T-helper 1 cell treated with Interleukin-12 subunit alpha and Interleukin-12 subunit beta and Interleukin-4 antibody, amounts not matched to agents 30 μg/mL and 1 μg/mL, for 36 hours (primary cell): ENCODE results near the gene DOCK4.

Source experiments
- H3K27ac Mint-ChIP-seq: one replicate; pipeline ENCODE4 v1.8.0; 2021; ENCODE audit warnings: mild to moderate bottlenecking, mixed read lengths
- H3K27me3 Mint-ChIP-seq: one replicate; pipeline ENCODE4 v1.8.0; 2021; ENCODE audit warnings: low read depth, mixed read lengths
- H3K36me3 Mint-ChIP-seq: one replicate; pipeline ENCODE4 v1.8.0; 2021; ENCODE audit warnings: low read depth, mixed read lengths
- H3K4me1 Mint-ChIP-seq: one replicate; pipeline ENCODE4 v1.8.0; 2021; ENCODE audit warnings: low read depth, mixed read lengths
- H3K4me3 Mint-ChIP-seq: one replicate; pipeline ENCODE4 v1.8.0; 2021; ENCODE audit warnings: mild to moderate bottlenecking, moderate library complexity, mixed read lengths
- H3K9me3 Mint-ChIP-seq: one replicate; pipeline ENCODE4 v1.8.0; 2021; ENCODE audit warnings: mixed read lengths

DOCK4 gene

GRCh38 chr7:111803015-111803758 is 403.0 kb downstream of the DOCK4 start:
- Mint-ChIP-seq H3K4me3 (no peak overlapping the region), H3K27ac (no peak overlapping the region), H3K9me3 (peaks cover 26% of the 10 kb centered on the region), H3K4me1 (no peaks in the 10 kb centered on the region), H3K27me3 (no peaks in the 10 kb centered on the region), H3K36me3 (no peaks in the 10 kb centered on the region)

GRCh38 chr7:111802194-111802772 is 403.9 kb downstream of the DOCK4 start:
- no peaks in the 10 kb centered on the region for H3K27me3 Mint-ChIP-seq
- no peaks in the 10 kb centered on the region for H3K36me3 Mint-ChIP-seq
- H3K4me1 Mint-ChIP-seq, result no peaks in the 10 kb centered on the region
- H3K9me3 Mint-ChIP-seq, result peaks cover 33% of the 10 kb centered on the region
- no peak overlapping the region for H3K27ac Mint-ChIP-seq
- H3K4me3 Mint-ChIP-seq, result no peak overlapping the region

- Mint-ChIP-seq H3K4me3 (no peak overlapping the region), H3K27me3 (no peaks in the 10 kb centered on the region), H3K27ac (no peak overlapping the region), H3K4me1 (no peaks in the 10 kb centered on the region), H3K9me3 (peaks cover 42% of the 10 kb centered on the region), H3K36me3 (peaks cover under 1% of the 10 kb centered on the region)
These were observed 404.9 kb downstream of the DOCK4 start for GRCh38 chr7:111801277-111801676.

- H3K36me3 Mint-ChIP-seq, result peaks cover 3% of the 10 kb centered on the region
- H3K27ac Mint-ChIP-seq, result no peak overlapping the region
- H3K4me1 Mint-ChIP-seq, result no peaks in the 10 kb centered on the region
- no peak overlapping the region for H3K4me3 Mint-ChIP-seq
- H3K27me3 Mint-ChIP-seq, result no peaks in the 10 kb centered on the region
- peaks cover 65% of the 10 kb centered on the region for H3K9me3 Mint-ChIP-seq
These were observed 409.5 kb downstream of the DOCK4 start for GRCh38 chr7:111796671-111797070.

GRCh38 chr7:111789870-111790269 is 416.3 kb downstream of the DOCK4 start:
- no peak overlapping the region for H3K27ac Mint-ChIP-seq
- peaks cover 13% of the 10 kb centered on the region for H3K9me3 Mint-ChIP-seq
- H3K36me3 Mint-ChIP-seq, result no peaks in the 10 kb centered on the region
- H3K4me3 Mint-ChIP-seq, result no peak overlapping the region
- no peaks in the 10 kb centered on the region for H3K27me3 Mint-ChIP-seq
- H3K4me1 Mint-ChIP-seq, result no peaks in the 10 kb centered on the region

GRCh38 chr7:111789048-111789320 is 417.2 kb downstream of the DOCK4 start:
- Mint-ChIP-seq H3K9me3 (peaks cover 5% of the 10 kb centered on the region), H3K36me3 (no peaks in the 10 kb centered on the region), H3K27ac (no peak overlapping the region), H3K4me1 (no peaks in the 10 kb centered on the region), H3K27me3 (no peaks in the 10 kb centered on the region), H3K4me3 (no peak overlapping the region)

GRCh38 chr7:111788286-111789047 is 417.7 kb downstream of the DOCK4 start:
- no peaks in the 10 kb centered on the region for H3K4me1 Mint-ChIP-seq
- H3K27ac Mint-ChIP-seq, result no peak overlapping the region
- H3K36me3 Mint-ChIP-seq, result no peaks in the 10 kb centered on the region
- no peaks in the 10 kb centered on the region for H3K9me3 Mint-ChIP-seq
- H3K27me3 Mint-ChIP-seq, result no peaks in the 10 kb centered on the region
- H3K4me3 Mint-ChIP-seq, result no peak overlapping the region

GRCh38 chr7:111787741-111788140 is 418.5 kb downstream of the DOCK4 start:
- no peak overlapping the region for H3K4me3 Mint-ChIP-seq
- H3K4me1 Mint-ChIP-seq, result no peaks in the 10 kb centered on the region
- no peak overlapping the region for H3K27ac Mint-ChIP-seq
- no peaks in the 10 kb centered on the region for H3K9me3 Mint-ChIP-seq
- no peaks in the 10 kb centered on the region for H3K27me3 Mint-ChIP-seq
- no peaks in the 10 kb centered on the region for H3K36me3 Mint-ChIP-seq

- no peaks in the 10 kb centered on the region for H3K4me1 Mint-ChIP-seq
- no peak overlapping the region for H3K4me3 Mint-ChIP-seq
- H3K36me3 Mint-ChIP-seq, result no peaks in the 10 kb centered on the region
These were observed 419.1 kb downstream of the DOCK4 start for GRCh38 chr7:111787099-111787498.

GRCh38 chr7:111785076-111785475 is 421.1 kb downstream of the DOCK4 start:
- Mint-ChIP-seq H3K27me3 (no peaks in the 10 kb centered on the region), H3K4me3 (no peak overlapping the region), H3K27ac (no peak overlapping the region), H3K36me3 (no peaks in the 10 kb centered on the region), H3K9me3 (no peaks in the 10 kb centered on the region), H3K4me1 (no peaks in the 10 kb centered on the region)

More at GRCh38 chr7:111787099-111787498, 419.1 kb downstream of the DOCK4 start:
- H3K27me3 Mint-ChIP-seq, result no peaks in the 10 kb centered on the region
- H3K27ac Mint-ChIP-seq, result no peak overlapping the region
- H3K9me3 Mint-ChIP-seq, result no peaks in the 10 kb centered on the region

- H3K4me3 Mint-ChIP-seq, result no peak overlapping the region
- no peaks in the 10 kb centered on the region for H3K27me3 Mint-ChIP-seq
- H3K9me3 Mint-ChIP-seq, result no peaks in the 10 kb centered on the region
- H3K4me1 Mint-ChIP-seq, result no peaks in the 10 kb centered on the region
- H3K36me3 Mint-ChIP-seq, result no peaks in the 10 kb centered on the region
- H3K27ac Mint-ChIP-seq, result no peak overlapping the region
These were observed 421.9 kb downstream of the DOCK4 start for GRCh38 chr7:111784296-111784695.

GRCh38 chr7:111783854-111784253 is 422.3 kb downstream of the DOCK4 start:
- H3K4me1 Mint-ChIP-seq, result no peaks in the 10 kb centered on the region
- no peak overlapping the region for H3K27ac Mint-ChIP-seq
- no peaks in the 10 kb centered on the region for H3K9me3 Mint-ChIP-seq
- H3K36me3 Mint-ChIP-seq, result no peaks in the 10 kb centered on the region
- H3K27me3 Mint-ChIP-seq, result no peaks in the 10 kb centered on the region
- no peak overlapping the region for H3K4me3 Mint-ChIP-seq

- Mint-ChIP-seq H3K27ac (no peak overlapping the region), H3K9me3 (no peaks in the 10 kb centered on the region), H3K27me3 (no peaks in the 10 kb centered on the region)
These were observed 425.7 kb downstream of the DOCK4 start for GRCh38 chr7:111780527-111780926.

GRCh38 chr7:111775206-111775605 is 431.0 kb downstream of the DOCK4 start:
- H3K27ac Mint-ChIP-seq, result no peak overlapping the region
- no peaks in the 10 kb centered on the region for H3K4me1 Mint-ChIP-seq
- no peaks in the 10 kb centered on the region for H3K9me3 Mint-ChIP-seq
- no peak overlapping the region for H3K4me3 Mint-ChIP-seq
- no peaks in the 10 kb centered on the region for H3K36me3 Mint-ChIP-seq
- H3K27me3 Mint-ChIP-seq, result no peaks in the 10 kb centered on the region

More at GRCh38 chr7:111780527-111780926, 425.7 kb downstream of the DOCK4 start:
- H3K4me3 Mint-ChIP-seq, result no peak overlapping the region
- no peaks in the 10 kb centered on the region for H3K36me3 Mint-ChIP-seq
- no peaks in the 10 kb centered on the region for H3K4me1 Mint-ChIP-seq

- Mint-ChIP-seq H3K4me1 (no peaks in the 10 kb centered on the region), H3K36me3 (no peaks in the 10 kb centered on the region), H3K4me3 (no peak overlapping the region), H3K27me3 (no peaks in the 10 kb centered on the region), H3K27ac (no peak overlapping the region), H3K9me3 (no peaks in the 10 kb centered on the region)
These were observed 433.5 kb downstream of the DOCK4 start for GRCh38 chr7:111772716-111773115.
